Dermis microvascular lymphatic vessel endothelial cell (primary cell): ENCODE measurements around the gene ENAM. TPM values are rescaled to one million over a fixed set of nuclear protein-coding genes. Genes with fewer than 3 reads are reported as not detected.

Experiments used
- DNase-seq, 2 donors: peaks; one replicate each; pipeline versions ENCODE4 v3.0.0 to v3.0.0-alpha.2; 2010; ENCODE audit warnings: low read depth in 2 of 2
- total RNA-seq: library from RNA; depleted of rRNA; stranded (reverse); fragments of >200 nt; gene quantifications from 2 replicates; pipeline ENCODE4 v1.2.1, GENCODE V29; 2014

Gene ENAM, protein sequence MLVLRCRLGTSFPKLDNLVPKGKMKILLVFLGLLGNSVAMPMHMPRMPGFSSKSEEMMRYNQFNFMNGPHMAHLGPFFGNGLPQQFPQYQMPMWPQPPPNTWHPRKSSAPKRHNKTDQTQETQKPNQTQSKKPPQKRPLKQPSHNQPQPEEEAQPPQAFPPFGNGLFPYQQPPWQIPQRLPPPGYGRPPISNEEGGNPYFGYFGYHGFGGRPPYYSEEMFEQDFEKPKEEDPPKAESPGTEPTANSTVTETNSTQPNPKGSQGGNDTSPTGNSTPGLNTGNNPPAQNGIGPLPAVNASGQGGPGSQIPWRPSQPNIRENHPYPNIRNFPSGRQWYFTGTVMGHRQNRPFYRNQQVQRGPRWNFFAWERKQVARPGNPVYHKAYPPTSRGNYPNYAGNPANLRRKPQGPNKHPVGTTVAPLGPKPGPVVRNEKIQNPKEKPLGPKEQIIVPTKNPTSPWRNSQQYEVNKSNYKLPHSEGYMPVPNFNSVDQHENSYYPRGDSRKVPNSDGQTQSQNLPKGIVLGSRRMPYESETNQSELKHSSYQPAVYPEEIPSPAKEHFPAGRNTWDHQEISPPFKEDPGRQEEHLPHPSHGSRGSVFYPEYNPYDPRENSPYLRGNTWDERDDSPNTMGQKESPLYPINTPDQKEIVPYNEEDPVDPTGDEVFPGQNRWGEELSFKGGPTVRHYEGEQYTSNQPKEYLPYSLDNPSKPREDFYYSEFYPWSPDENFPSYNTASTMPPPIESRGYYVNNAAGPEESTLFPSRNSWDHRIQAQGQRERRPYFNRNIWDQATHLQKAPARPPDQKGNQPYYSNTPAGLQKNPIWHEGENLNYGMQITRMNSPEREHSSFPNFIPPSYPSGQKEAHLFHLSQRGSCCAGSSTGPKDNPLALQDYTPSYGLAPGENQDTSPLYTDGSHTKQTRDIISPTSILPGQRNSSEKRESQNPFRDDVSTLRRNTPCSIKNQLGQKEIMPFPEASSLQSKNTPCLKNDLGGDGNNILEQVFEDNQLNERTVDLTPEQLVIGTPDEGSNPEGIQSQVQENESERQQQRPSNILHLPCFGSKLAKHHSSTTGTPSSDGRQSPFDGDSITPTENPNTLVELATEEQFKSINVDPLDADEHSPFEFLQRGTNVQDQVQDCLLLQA
- not detected in 2 replicates for total RNA-seq

- DNase-seq: no peak
Measured at GRCh38 chr4:70628444-70628843, at the start of gene ENAM. TSS of gene ENAM (plus strand) at chr4:70628744. CDS start at chr4:70629501, 757 bp downstream.

GRCh38 chr4:70581980-70582379, 46.6 kb upstream of the ENAM start:
- no peak for DNase-seq

GRCh38 chr4:70583952-70584834, 44.4 kb upstream of the ENAM start:
- peak; percentile 47 to 78 for DNase-seq

DNA sequence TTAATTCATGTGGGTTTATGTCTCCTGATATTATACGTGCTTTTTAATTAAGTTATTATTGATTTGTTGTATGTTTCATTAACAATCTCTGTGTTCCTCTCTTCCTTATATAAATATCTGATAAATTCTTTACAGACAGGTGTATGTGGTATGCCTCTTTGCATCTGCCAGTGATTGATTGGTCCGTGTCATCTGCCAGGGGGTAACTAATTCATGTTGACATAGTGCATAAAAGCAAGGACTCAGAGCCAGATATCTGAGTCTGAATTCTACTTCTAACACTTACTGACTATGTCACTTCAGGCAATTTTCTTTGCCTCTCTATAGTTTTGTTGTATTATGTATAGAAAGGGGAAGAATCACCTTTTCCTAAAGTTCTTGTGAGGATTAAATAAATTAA, 41.7 kb upstream of the ENAM start:
- DNase-seq: no peak

DNA sequence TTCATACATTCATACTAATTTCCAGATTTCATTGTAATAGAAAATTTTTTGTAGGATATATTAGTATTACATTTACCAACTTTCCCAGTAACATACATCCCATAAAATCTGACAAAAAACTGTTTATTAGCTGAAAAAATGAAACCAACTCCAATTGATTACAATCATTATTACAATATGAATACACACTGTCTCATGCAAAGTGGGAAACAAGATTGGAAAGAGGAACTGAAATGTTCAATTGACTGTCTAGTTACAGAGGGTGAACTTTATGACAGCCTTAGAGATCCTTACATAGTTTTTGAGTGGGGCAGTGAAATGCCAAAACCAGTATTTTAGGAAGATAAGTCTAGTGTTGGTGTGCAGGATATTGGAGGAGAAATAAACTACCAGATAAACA, 38.8 kb upstream of the ENAM start:
- no peak for DNase-seq

DNA sequence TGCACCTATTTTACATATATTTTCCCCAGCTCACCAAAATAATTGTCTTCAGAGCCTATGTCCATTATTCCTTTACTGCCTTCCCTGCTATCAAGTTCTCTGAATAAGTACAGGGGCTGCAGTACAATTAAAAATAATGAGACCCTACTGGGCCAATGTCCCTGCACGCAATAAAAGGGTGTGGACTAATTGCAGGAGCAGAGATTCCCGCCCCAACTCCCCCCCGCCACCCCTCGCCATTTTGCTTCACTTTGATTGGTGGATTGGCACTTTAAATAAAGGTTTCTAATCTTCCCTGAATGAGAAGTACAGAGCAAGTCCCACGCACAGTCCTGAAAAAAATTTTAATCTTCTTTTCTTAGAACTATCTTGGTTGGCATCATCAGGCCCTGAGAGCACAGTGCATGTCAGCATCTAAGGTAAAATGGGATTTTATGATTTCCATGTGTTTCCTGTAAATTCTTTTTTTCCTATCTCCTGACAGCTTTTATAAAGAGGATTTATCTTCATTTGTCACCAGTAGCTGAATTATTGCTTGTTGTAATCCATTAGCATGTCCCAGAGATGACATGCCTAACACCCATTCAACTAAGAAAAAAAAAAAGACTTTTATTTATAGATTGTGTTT, 36.5 kb upstream of the ENAM start, which contains the start of gene AMBN:
TSS of gene AMBN (plus strand) at position 302 of the 628 bp plus-strand sequence. CDS start at position 405, 103 bp downstream.
- no peak for DNase-seq

DNA sequence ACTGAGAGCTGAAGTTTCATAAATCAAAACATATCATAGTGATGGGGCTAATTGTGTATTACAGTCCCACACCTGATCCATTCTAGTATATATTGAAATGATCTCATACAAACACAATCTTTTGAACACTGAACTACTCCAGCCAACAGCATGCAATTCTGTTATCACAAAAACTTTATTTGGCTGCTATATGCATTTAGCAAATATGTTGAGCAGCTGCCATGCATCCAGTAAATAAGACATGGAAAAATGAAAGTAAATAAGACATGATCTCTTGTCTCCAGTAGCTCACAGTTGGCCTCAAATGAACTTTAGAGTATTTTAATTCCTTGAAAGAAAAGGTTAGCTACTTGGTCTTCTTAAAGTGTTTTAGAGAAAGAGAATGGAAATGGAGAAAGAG, 34.3 kb upstream of the ENAM start:
- no peak for DNase-seq

DNA sequence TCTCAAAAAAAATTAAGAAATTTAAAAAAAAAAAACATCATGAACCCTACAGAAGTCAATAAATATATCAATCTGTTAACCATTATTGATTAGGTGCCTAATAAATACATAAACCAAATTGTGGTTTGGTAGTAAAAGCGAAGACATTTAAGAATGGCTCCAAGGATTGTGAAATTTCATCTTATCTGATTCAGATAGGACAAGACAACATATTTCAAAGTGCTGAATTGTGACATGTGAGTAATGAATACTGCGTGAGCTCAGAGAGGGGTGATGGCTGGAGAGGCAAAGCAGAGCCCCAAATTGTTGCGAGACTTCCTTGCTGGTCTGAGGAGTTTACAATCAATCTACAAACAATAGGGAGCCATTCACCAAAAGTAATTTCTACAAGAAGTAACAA, 28.2 kb upstream of the ENAM start:
- DNase-seq: no peak

- DNase-seq: no peak
Measured at GRCh38 chr4:70600977-70601376, 27.6 kb upstream of the ENAM start.

- DNase-seq: peak; percentile 55 to 76
Measured at GRCh38 chr4:70601422-70602039, 27.0 kb upstream of the ENAM start.

DNA sequence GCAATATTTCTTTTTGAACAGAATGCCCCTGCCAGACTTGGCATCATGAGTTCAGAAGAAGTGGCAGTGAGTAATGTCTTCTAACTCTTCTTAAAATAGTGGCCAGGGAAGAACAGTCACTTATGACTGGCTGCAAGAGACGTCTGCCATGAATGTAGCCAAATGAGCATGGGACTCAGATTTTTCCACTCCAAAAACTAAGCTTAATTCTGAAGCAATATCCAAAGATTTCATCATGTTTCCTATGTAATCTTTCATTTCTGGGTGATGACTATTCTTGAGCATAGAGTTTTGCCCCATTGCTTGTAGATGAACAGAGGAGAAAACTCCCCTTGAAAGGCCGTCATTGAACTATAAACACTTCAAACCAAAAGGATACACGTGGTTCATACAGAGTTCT, 24.7 kb upstream of the ENAM start:
- DNase-seq: no peak

- no peak for DNase-seq
Measured at GRCh38 chr4:70606459-70606858, 22.1 kb upstream of the ENAM start.

DNA sequence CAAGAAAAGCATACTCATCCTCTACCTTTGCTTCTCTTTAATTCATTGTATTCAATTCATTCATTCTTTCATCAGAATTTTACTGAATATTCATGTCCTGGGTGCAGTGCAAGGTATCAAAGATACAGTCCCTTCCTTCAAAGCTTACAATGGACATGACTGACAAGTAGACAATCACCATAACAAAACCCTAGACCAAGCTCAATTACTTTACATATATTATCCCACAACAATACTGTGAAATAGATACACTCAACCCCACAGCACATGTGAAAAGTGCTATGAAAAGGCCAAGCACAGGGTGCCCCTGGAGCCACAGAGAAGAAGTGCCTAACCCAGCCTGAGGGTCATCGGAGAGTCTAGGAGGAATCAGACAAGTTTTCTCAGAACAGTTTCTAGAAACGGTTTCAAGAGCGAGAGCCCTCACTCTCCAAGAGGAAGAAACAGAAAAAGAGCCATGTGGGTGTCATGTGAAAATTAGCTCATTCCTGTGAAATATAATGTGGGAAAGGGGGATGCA, 21.1 kb upstream of the ENAM start:
- DNase-seq: no peak

- no peak for DNase-seq
Measured at GRCh38 chr4:70608324-70608723, 20.2 kb upstream of the ENAM start.

DNA sequence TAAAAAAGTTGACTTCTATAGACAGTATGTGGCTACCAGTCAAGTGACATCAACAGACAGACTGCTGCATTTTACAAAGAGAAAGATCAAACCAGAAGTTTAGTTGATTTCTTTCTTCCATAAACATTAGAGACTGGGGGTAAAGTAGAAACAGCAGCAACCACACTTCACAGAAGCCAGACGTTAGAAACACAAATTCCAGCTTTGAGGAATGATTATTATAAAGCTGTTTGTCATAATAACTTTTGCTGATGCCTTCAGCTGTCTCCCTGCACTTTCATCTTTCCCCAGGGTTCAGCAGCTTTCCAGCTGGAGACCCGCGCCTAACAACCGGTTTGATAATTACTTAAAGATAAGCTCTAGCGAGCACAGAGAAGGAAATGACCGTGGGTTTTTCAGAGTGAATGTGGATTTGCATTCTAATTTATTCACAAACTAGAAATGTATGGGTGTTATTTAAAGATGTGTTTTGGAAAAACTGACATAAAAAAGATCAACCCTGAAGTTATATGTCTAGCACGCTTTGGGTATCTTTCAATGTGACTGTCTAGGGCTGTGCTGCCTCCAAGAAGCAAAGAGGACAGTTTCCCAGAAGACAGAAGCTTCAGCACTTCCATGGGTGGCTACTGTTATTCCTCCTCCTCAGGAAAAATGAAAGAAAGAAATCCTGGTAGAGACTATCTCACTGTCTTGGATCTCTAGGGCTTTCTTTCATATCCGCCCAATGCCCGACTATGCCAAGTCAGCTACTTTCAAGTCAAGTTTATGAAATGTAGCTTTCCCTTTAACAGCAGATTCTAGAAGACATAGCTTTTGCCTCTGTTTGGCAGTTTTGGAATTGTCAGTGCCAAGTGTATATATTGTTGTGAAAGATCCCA, 15.0 kb upstream of the ENAM start:
- DNase-seq: no peak

DNA sequence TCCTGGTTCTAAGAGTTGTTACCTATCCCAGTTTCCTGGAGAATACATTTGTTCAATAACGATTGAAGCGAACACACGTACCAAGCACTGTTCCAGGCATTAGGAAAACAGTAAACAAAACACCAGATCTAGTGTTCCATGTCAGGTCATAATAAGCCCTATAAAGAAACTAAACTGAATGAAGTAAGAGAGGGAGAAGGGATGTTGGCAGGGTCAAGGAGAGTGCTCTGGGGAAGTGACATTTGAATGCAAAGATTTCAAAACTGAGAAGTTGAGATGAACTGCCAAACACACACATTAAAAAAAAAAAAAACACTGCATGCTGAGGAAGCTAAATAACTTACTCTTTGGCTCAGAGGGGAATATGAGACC, 14.4 kb upstream of the ENAM start:
- no peak for DNase-seq

GRCh38 chr4:70619288-70619687, 9.3 kb upstream of the ENAM start:
- no peak for DNase-seq

DNA sequence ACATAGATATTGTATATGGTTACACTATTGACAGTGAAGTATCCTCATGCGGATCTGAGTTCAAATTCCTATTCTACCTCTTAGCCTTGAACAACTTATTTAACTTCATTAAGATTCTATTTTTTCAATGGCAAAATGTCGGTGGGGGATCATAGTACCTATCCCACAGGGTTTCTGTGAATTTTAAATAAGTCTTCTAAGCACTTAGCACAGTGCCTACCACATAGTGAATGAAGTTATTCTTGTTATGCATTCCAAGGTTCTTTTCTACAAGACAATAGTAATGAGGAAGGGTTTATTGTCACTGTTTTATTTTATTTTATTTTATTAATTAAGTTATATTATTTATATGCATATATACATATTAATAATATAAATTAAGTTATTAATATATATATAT, 8.8 kb upstream of the ENAM start:
- DNase-seq: no peak

- DNase-seq: no peak
Measured at GRCh38 chr4:70623323-70623722, 5.2 kb upstream of the ENAM start.
